ENCODE measurements around the gene CALCA. TPM values are rescaled to one million over a fixed set of nuclear protein-coding genes. Genes with fewer than 3 reads are reported as not detected.

Gene CALCA
- total RNA-seq, 1 donor from 2014 or later: not detected

GRCh38 chr11:14973621-14974514, 1.7 kb upstream of the CALCA start:
- Histone ChIP-seq H3K4me3 (peak overlapping the region; percentile 39), H3K36me3 (no peaks in the 10 kb centered on the region), H3K27me3 (ENCODE audit: low read depth) (peaks cover 74% of the 10 kb centered on the region), H3K27ac (no peak overlapping the region), H3K4me1 (peaks cover 36% of the 10 kb centered on the region), H3K9me3 (no peaks in the 10 kb centered on the region)
- DNase-seq (no peak), ATAC-seq (peak; percentile 22 to 36)
- intact Hi-C loops (cut with DNase I): no loop called here
- TF ChIP-seq CTCF (IDR thresholded peaks at IDR 0.05): no peak

- Histone ChIP-seq H3K4me3 (no peak overlapping the region), H3K4me1 (peaks cover 36% of the 10 kb centered on the region), H3K27me3 (ENCODE audit: low read depth) (peaks cover 74% of the 10 kb centered on the region), H3K27ac (no peak overlapping the region), H3K9me3 (no peaks in the 10 kb centered on the region), H3K36me3 (no peaks in the 10 kb centered on the region)
- intact Hi-C loops (cut with DNase I): no loop called here
- DNase-seq (no peak), ATAC-seq (no peak)
- TF ChIP-seq CTCF (IDR thresholded peaks at IDR 0.05): no peak
Measured at GRCh38 chr11:14972581-14973495, 687 bp upstream of the CALCA start.

DNA sequence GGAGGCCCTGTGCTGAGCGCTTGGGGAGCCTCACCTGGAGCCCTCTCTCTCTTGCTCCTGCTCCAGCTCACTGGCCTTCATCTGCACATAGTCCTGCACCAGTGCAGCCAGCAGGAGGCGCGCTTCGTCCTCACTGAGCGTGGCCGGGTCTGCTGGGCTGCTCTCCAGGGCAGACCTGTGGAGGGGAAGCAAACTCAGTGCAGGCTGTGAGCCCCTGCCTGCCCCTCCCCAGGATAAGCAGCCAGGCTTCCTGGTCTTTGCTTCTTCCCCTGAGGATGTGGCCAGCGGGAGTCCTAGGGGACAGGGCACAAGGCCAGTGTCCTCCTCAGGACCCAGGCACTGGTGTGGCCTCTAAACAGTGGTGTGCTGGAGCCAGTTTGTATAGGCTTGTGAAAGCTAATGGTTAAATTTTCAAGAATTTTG, 2.2 kb downstream of the CALCA start:
- Histone ChIP-seq H3K4me1 (peaks cover 30% of the 10 kb centered on the region), H3K27ac (no peak overlapping the region), H3K36me3 (no peaks in the 10 kb centered on the region), H3K9me3 (no peaks in the 10 kb centered on the region), H3K27me3 (ENCODE audit: low read depth) (peaks cover 59% of the 10 kb centered on the region), H3K4me3 (no peak overlapping the region)
- ATAC-seq (no peak), DNase-seq (no peak)
- intact Hi-C loops (cut with DNase I): no loop called here
- TF ChIP-seq CTCF (IDR thresholded peaks at IDR 0.05): peak; percentile 27

DNA sequence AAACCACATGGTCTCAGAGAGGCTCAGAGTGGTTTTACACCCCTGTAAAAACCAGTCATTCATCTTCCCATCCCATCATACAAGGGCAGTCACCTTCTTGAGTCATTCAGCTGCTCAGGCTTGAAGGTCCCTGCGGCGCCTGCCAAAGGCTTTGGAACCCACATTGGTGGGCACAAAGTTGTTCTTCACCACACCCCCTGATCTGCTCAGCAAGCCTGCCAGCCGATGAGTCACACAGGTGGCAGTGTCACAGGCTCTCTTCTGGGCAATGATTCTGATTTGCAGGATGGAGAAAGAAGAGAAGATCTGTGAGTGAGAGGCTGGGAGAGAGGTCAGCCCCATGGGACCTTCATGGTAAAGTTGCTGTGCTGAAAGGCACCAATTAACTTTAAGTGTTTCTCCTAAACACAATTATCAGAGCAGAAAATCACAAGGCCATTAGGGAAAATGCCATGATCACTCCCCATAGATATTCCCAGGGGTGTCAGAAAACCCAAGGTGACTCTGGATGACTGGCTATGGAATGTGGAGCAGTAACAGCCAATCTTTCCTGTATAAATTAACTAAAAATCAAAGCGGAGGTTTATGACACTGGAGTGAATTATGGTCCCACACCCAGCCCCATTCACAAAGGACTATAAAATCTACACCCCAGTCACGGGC, 4.4 kb downstream of the CALCA start:
- H3K9me3 ChIP-seq: no peaks in the 10 kb centered on the region
- H3K4me3 ChIP-seq: no peak overlapping the region
- H3K27ac ChIP-seq: no peak overlapping the region
- H3K4me1 ChIP-seq: peaks cover 11% of the 10 kb centered on the region
- ATAC-seq: no peak
- peaks cover 37% of the 10 kb centered on the region for H3K27me3 ChIP-seq (ENCODE audit: low read depth)
- TF ChIP-seq CTCF (IDR thresholded peaks at IDR 0.05): no peak
- intact Hi-C loops (cut with DNase I): no loop called here
- DNase-seq: no peak
- no peaks in the 10 kb centered on the region for H3K36me3 ChIP-seq

GRCh38 chr11:14956111-14956510, 16.0 kb downstream of the CALCA start:
- Histone ChIP-seq H3K4me3 (no peak overlapping the region), H3K27me3 (ENCODE audit: low read depth) (no peaks in the 10 kb centered on the region), H3K9me3 (no peaks in the 10 kb centered on the region), H3K4me1 (no peaks in the 10 kb centered on the region), H3K27ac (no peak overlapping the region), H3K36me3 (no peaks in the 10 kb centered on the region)
- no peak for ATAC-seq
- TF ChIP-seq CTCF (IDR thresholded peaks at IDR 0.05): no peak
- no peak for DNase-seq
- intact Hi-C loops (cut with DNase I): no loop called here
